ENCODE results near the gene ZSWIM7. TPM values are rescaled to one million over a fixed set of nuclear protein-coding genes. Genes with fewer than 3 reads are reported as not detected.
A peak's percentile ranks its signal among the peaks of the same experiment; 100 is the strongest.

The ZSWIM7 gene
- total RNA-seq, 1 donor from 2014 or later = 15.0 TPM

GRCh38 chr17:15999974-16000827, 697 bp upstream of the ZSWIM7 start:
- no peak for TF ChIP-seq CTCF (IDR thresholded peaks at IDR 0.05)
- peak; percentile 18 for ATAC-seq (ENCODE audit: low read depth)
- ChIA-PET POLR2A (interaction anchor here (0.7 to 1.7 kb wide), 4 partner anchors 29 to 497 kb away, joined by 3 to 6 read pairs (median 3); partner anchors contain the start of genes ADORA2B and UBB), CTCF (interaction anchor here (1.6 to 3.3 kb wide), 3 partner anchors 55 to 742 kb away, joined by 3 to 25 read pairs (median 14); partner anchors contain the start of gene ADORA2B)
- DNase-seq = no peak
- Mint-ChIP-seq H3K36me3 (ENCODE audit: low read depth) (peaks cover 59% of the 10 kb centered on the region), H3K9me3 (no peaks in the 10 kb centered on the region), H3K27me3 (no peaks in the 10 kb centered on the region), H3K4me1 (peaks cover 28% of the 10 kb centered on the region), H3K4me3 (peak overlapping the region; percentile 85), H3K27ac (peak overlapping the region; percentile 89)
- intact Hi-C loops (cut with micrococcal nuclease) = loop anchor here (2.0 kb wide), 2 partner anchors 301 to 1697 kb away; partner anchors contain the start of gene ZNF286A

GRCh38 chr17:15998031-15998562, 1.4 kb downstream of the ZSWIM7 start:
- ChIA-PET POLR2A (no interaction called here), CTCF (interaction anchor here (3.3 kb wide), 2 partner anchors 53 to 169 kb away, joined by 14 to 25 read pairs; partner anchors contain the start of gene ADORA2B)
- peaks cover 28% of the 10 kb centered on the region for H3K4me1 Mint-ChIP-seq
- ATAC-seq (ENCODE audit: low read depth) (no peak), DNase-seq (no peak)
- no peaks in the 10 kb centered on the region for H3K9me3 Mint-ChIP-seq
- peak overlapping the region; percentile 97 for H3K4me3 Mint-ChIP-seq
- peak overlapping the region; percentile 96 for H3K27ac Mint-ChIP-seq
- peaks cover 54% of the 10 kb centered on the region for H3K36me3 Mint-ChIP-seq (ENCODE audit: low read depth)
- TF ChIP-seq CTCF (IDR thresholded peaks at IDR 0.05) = no peak
- intact Hi-C loops (cut with micrococcal nuclease) = loop anchor here (1.0 to 2.0 kb wide), 4 partner anchors 53 to 1695 kb away; partner anchors contain the start of genes ADORA2B and ZNF286A
- no peaks in the 10 kb centered on the region for H3K27me3 Mint-ChIP-seq

GRCh38 chr17:15996322-15996721, 3.2 kb downstream of the ZSWIM7 start:
- H3K9me3 Mint-ChIP-seq = no peaks in the 10 kb centered on the region
- ChIA-PET CTCF (no interaction called here), POLR2A (no interaction called here)
- H3K27me3 Mint-ChIP-seq = no peaks in the 10 kb centered on the region
- H3K27ac Mint-ChIP-seq = no peak overlapping the region
- TF ChIP-seq CTCF (IDR thresholded peaks at IDR 0.05) = no peak
- no peak for DNase-seq
- H3K4me3 Mint-ChIP-seq = no peak overlapping the region
- peaks cover 40% of the 10 kb centered on the region for H3K36me3 Mint-ChIP-seq (ENCODE audit: low read depth)
- ATAC-seq (ENCODE audit: low read depth) = no peak
- H3K4me1 Mint-ChIP-seq = peaks cover 23% of the 10 kb centered on the region
- intact Hi-C loops (cut with micrococcal nuclease) = no loop called here

- no peak for ATAC-seq (ENCODE audit: low read depth)
- CTCF ChIA-PET = no interaction called here
Measured at GRCh38 chr17:15981646-15982580, 17.6 kb downstream of the ZSWIM7 start.

More at GRCh38 chr17:15981646-15982580, 17.6 kb downstream of the ZSWIM7 start:
- no peak for DNase-seq
- POLR2A ChIA-PET = no interaction called here
- intact Hi-C loops (cut with micrococcal nuclease) = no loop called here
- no peak for TF ChIP-seq CTCF (IDR thresholded peaks at IDR 0.05)
- Mint-ChIP-seq H3K36me3 (ENCODE audit: low read depth) (peaks cover 73% of the 10 kb centered on the region), H3K4me1 (peaks cover 11% of the 10 kb centered on the region), H3K4me3 (no peak overlapping the region), H3K27me3 (no peaks in the 10 kb centered on the region), H3K9me3 (no peaks in the 10 kb centered on the region), H3K27ac (no peak overlapping the region)
